ENCODE results near the gene NWD2. TPM values are rescaled to one million over a fixed set of nuclear protein-coding genes. Genes with fewer than 3 reads are reported as not detected.

The NWD2 gene
- total RNA-seq, 4 donors from 2014 or later, result 0.27 to 2.2 (median 0.48) TPM

DNA sequence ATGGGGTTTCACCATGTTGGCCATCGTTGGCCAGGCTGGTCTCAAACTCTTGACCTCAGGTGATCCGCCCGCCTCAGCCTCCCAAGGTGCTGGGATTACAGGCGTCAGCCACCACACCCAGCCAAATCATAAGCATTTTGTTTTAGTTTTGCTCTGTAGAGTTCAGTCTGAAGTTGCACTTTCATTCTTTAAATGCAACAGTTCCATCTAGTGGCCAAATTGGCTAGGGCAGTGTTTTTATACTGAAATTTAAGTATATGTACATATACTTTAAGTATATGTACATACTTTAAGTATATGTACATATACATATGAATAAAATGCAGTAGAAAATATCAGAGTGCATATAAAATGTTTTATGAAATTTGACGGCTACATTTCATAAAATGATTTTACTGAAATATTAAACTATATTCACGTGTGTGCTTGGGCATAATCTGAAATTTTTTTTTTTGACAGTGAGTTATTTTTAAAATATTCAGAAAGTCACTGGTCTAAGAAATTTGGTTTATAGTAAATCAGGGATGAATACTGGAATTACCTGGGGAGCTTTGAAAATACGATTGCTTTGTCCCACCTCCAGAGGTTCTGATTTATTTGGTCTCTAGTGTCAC, 145.5 kb downstream of the NWD2 start:
- Histone ChIP-seq H3K9me3 (no peaks in the 10 kb centered on the region), H3K4me3 (replicated peaks in 1 of 3) (no peak overlapping the region), H3K27ac (no peak overlapping the region), H3K36me3 (no peaks in the 10 kb centered on the region), H3K4me1 (peaks cover 5 to 10% of the 10 kb centered on the region in 2 donors), H3K27me3 (no peaks in the 10 kb centered on the region)
- intact Hi-C loops (cut with DNase I), result no loop called here
- peak; percentile 9 to 16 for DNase-seq
- TF ChIP-seq CTCF (IDR thresholded peaks at IDR 0.05) (peak in 5 of 6 experiments; percentile 56 to 76 (median 69)), POLR2A (IDR thresholded peaks at IDR 0.05) (no peak)
- 34 to 35% methylated on average over 7 of the region's 7 CpGs for WGBS, 2 donors

DNA sequence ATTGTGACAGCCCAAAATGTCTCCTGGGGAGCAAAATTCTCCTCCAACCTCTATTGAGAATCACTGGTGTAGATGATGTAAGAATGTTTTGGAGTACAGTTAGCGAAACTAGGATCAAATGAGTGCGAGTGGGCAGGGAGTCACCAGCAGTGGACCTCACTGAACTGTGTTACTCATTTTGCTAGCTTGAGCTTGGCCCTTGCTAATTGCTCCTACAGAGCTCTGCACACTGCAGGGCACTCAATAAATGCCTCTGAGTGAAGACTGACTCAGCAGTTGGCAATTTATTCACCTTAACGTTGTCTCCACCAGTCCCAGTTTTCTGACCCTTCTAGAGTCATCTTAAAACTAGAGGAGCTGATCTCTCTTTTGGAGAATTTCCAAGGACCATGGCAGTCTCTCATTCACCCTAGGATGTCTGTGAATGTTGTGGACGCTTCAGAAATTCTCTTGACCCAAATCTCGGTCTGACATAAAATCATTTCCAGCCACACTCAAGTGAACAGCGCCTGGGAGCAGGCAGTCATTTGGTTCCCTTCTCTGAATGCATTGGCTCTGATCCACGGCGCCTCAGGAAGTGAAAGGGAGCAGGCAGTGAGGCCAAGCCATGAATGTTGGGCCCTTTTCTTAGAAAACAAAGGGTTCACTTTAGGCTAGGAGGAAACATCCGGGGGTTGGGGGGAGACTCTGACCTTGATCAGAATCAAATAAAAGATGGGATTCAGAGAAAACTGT, 148.1 kb downstream of the NWD2 start:
- Histone ChIP-seq H3K36me3 (no peaks in the 10 kb centered on the region), H3K4me1 (peaks cover 5 to 10% of the 10 kb centered on the region in 2 donors), H3K27ac (peak overlapping the region; percentile 30 to 54 (median 48)), H3K9me3 (no peaks in the 10 kb centered on the region), H3K27me3 (no peaks in the 10 kb centered on the region), H3K4me3 (replicated peaks in 1 of 3) (no peak overlapping the region)
- WGBS, 2 donors, result 19 to 22% methylated on average over 9 of the region's 9 CpGs
- no peak for TF ChIP-seq POLR2A (IDR thresholded peaks at IDR 0.05)
- no peak for TF ChIP-seq CTCF (IDR thresholded peaks at IDR 0.05)
- intact Hi-C loops (cut with DNase I), result no loop called here
- DNase-seq, result peak; percentile 93 to 95

GRCh38 chr4:37393321-37393720, 148.8 kb downstream of the NWD2 start:
- no peaks in the 10 kb centered on the region for H3K27me3 ChIP-seq
- TF ChIP-seq CTCF (IDR thresholded peaks at IDR 0.05) (no peak), POLR2A (IDR thresholded peaks at IDR 0.05) (no peak)
- intact Hi-C loops (cut with DNase I), result no loop called here
- H3K4me3 ChIP-seq (replicated peaks in 1 of 3), result no peak overlapping the region
- H3K36me3 ChIP-seq, result no peaks in the 10 kb centered on the region
- peak overlapping the region; percentile 30 to 54 (median 48) for H3K27ac ChIP-seq
- H3K9me3 ChIP-seq, result no peaks in the 10 kb centered on the region
- no peak for DNase-seq
- H3K4me1 ChIP-seq, result peaks cover 5 to 10% of the 10 kb centered on the region in 2 donors
- WGBS, 2 donors, result 83 to 84% methylated on average over 3 of the region's 3 CpGs

DNA sequence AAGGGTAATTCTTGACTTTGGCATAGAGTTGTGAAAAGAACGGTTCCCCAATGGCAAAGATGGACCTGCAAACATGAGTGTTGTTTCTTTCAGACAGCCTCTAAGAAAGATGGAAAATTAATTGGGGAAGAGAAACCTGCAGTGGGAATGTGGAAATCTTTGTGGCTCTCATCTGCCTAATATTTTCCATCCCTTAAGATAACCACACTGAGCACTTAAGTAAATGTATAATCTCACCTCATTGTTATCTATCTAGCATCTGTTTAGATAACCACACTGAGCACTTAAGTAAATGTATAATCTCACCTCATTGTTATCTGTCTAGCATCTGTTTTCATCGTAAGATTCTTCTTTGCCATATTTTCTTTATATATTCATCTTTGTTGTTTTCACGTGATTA, 149.3 kb downstream of the NWD2 start:
- no peak for DNase-seq
- WGBS, 2 donors, result 88 to 89% methylated on average over 3 of the region's 3 CpGs
- no peak for TF ChIP-seq CTCF (IDR thresholded peaks at IDR 0.05)
- no peak for TF ChIP-seq POLR2A (IDR thresholded peaks at IDR 0.05)

DNA sequence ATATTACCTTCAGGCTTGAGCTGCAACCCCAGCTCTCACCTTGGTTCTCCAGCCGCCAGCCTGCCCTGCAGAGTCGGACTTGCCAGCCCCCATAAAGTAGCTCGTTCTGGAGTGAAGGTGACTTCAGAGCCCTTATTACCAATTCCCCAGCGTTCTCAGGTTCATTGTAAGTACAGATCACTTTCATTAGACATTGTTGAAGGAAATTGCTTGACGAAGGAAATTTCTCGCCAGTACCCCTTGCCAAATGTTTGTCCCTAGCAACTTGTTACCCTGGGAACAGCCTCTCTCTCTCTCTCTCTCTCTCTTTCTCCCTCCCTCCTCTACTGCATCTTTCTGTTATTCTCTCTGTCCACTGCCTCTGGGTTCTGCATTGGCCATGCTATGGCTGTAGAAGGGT, 153.0 kb downstream of the NWD2 start:
- H3K27me3 ChIP-seq, result no peaks in the 10 kb centered on the region
- no peak for TF ChIP-seq POLR2A (IDR thresholded peaks at IDR 0.05)
- no peak for TF ChIP-seq CTCF (IDR thresholded peaks at IDR 0.05)
- H3K9me3 ChIP-seq, result no peaks in the 10 kb centered on the region
- no peak for DNase-seq
- 82 to 89% methylated on average over 6 of the region's 6 CpGs for WGBS, 2 donors
- no peak overlapping the region for H3K4me3 ChIP-seq (replicated peaks in 1 of 3)
- intact Hi-C loops (cut with DNase I), result no loop called here
- peaks cover under 1 to 7% of the 10 kb centered on the region in 2 donors for H3K4me1 ChIP-seq
- H3K36me3 ChIP-seq, result no peaks in the 10 kb centered on the region
- no peak overlapping the region for H3K27ac ChIP-seq

More for the DNA sequence above, 149.3 kb downstream of the NWD2 start:
- intact Hi-C loops (cut with DNase I), result no loop called here
- Histone ChIP-seq H3K4me1 (peaks cover 5 to 10% of the 10 kb centered on the region in 2 donors), H3K9me3 (no peaks in the 10 kb centered on the region), H3K4me3 (replicated peaks in 1 of 3) (no peak overlapping the region), H3K27me3 (no peaks in the 10 kb centered on the region), H3K27ac (no peak overlapping the region), H3K36me3 (no peaks in the 10 kb centered on the region)
